ENCODE measurements around the gene GAS1. TPM values are rescaled to one million over a fixed set of nuclear protein-coding genes. Genes with fewer than 3 reads are reported as not detected.

The GAS1 gene
- total and polyA plus RNA-seq, 10 of the 15 experiments (the other 5 are each of a cell fraction or from before 2014, with no cell fraction given): not detected

- DNase-seq (ENCODE audit: low read depth, low spot score) (no peak), ATAC-seq (no peak), FAIRE-seq (no peak)
- ChIA-PET POLR2A (no interaction called here), CTCF (interaction anchor here (1.0 kb wide), 1 partner anchor 143 kb away, joined by 3 read pairs; no protein-coding TSS in a partner anchor), RAD21 (ENCODE audit: unreplicated experiment) (no interaction called here), SMC1A (ENCODE audit: uncharacterized antibody, unreplicated experiment) (no interaction called here)
- H3K79me2 ChIP-seq (ENCODE audit: control insufficient read depth, insufficient read depth, low read length): no peaks in the 10 kb centered on the region
- H4K20me1 ChIP-seq (ENCODE audit: control insufficient read depth, insufficient read depth): no peaks in the 10 kb centered on the region
- H2AFZ ChIP-seq (ENCODE audit: control insufficient read depth, low read depth, low read length): no peak overlapping the region
- no peak overlapping the region for H3K27ac ChIP-seq (ENCODE audit: control insufficient read depth, insufficient read depth)
- TF ChIP-seq BCLAF1 (IDR thresholded peaks at IDR 0.05) (no peak), SREBF2 (IDR thresholded peaks at IDR 0.05; ENCODE audit: low read length) (no peak), DPF2 (IDR thresholded peaks at IDR 0.05) (no peak), STAT1 (conservative IDR thresholded peaks at IDR 0.05) (no peak), E2F8 (IDR thresholded peaks at IDR 0.05; ENCODE audit: low read depth, partially characterized antibody) (no peak), USF1 (IDR thresholded peaks at IDR 0.05; ENCODE audit: borderline replicate concordance, extremely low read length, insufficient read depth, low read depth, low read length) (no peak), IRF5 (IDR thresholded peaks at IDR 0.05; ENCODE audit: borderline replicate concordance) (no peak), SMARCA5 (IDR thresholded peaks at IDR 0.05) (no peak), KAT2A (conservative IDR thresholded peaks at IDR 0.05; ENCODE audit: control insufficient read depth, low read depth, low read length) (no peak), EED (IDR thresholded peaks at IDR 0.05; ENCODE audit: low read depth) (no peak)
- no peak overlapping the region for H3K4me2 ChIP-seq (ENCODE audit: control insufficient read depth, insufficient read depth)
- H3K9ac ChIP-seq (ENCODE audit: control insufficient read depth, insufficient read depth, low read length): no peak overlapping the region
- no TSS peak for BruUV-seq (replicated peaks)
- intact Hi-C loops (cut with micrococcal nuclease; ENCODE audit: unreplicated experiment) (no loop called here), in situ Hi-C loops (cut with MboI) (no loop called here)
- H3K36me3 ChIP-seq (ENCODE audit: control insufficient read depth in 2 of 2, insufficient read depth in 2 of 2, low read length in 1 of 2): no peaks in the 10 kb centered on the region
- no peaks in the 10 kb centered on the region for H3K4me1 ChIP-seq (ENCODE audit: control insufficient read depth, insufficient read depth, low read length)
- H3K27me3 ChIP-seq (replicated peaks in 1 of 2; ENCODE audit: control insufficient read depth in 2 of 2, insufficient read depth in 2 of 2, low read length in 1 of 2): no peaks in the 10 kb centered on the region; a peak in 2 of 4 replicates
- no peak overlapping the region for H3K4me3 ChIP-seq
- no peaks in the 10 kb centered on the region for H3K9me3 ChIP-seq (replicated peaks; ENCODE audit: control insufficient read depth, insufficient read depth, low read length)
These were observed 28.3 kb upstream of the GAS1 start for GRCh38 chr9:86975606-86976005.
